IPS-18c (cell line): ENCODE measurements around the gene DYNLRB1.
"Not testable (repeated sequence)": the region's sequence is repeated elsewhere in the genome, so short reads cannot be mapped to it uniquely, and the experiment has no call there.

Experiments
- H3K4me3 ChIP-seq: 2 replicates; pipeline ENCODE4 v1.7.0; 2013; ENCODE audit warnings: low read depth, mild to moderate bottlenecking, low read length, moderate library complexity; ENCODE audit not compliant: insufficient read depth
- H3K9me3 ChIP-seq: one replicate; pipeline ENCODE4 v1.6.1; 2013; ENCODE audit warnings: mild to moderate bottlenecking, low read length, moderate library complexity; ENCODE audit not compliant: control insufficient read depth, insufficient read depth

DYNLRB1 gene

GRCh38 chr20:34506480-34506879 lies 9.7 kb upstream of the DYNLRB1 start:
- no peaks in the 10 kb centered on the region for H3K9me3 ChIP-seq

DNA sequence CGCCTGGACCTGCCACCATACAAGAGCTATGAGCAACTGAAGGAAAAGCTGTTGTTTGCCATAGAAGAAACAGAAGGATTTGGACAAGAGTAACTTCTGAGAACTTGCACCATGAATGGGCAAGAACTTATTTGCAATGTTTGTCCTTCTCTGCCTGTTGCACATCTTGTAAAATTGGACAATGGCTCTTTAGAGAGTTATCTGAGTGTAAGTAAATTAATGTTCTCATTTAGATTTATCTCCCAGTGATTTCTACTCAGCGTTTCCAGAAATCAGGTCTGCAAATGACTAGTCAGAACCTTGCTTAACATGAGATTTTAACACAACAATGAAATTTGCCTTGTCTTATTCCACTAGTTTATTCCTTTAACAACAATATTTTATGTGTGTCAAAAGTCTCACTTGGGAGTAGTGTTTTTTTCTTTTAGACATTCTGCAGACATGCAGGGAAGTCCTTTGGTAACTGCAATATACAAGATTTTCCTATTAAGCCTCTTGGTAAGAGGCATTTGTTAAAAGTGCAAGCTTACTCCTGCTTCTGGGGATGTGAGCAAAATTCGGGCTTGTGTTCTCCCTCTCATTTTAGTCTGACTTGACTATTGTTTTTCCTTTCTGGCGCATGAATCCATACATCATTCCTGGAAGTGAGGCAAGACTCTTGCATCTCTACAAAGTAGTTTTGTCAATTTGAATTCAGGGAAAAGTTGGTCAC lies 8.4 kb upstream of the DYNLRB1 start:
- H3K4me3 ChIP-seq = no peak overlapping the region
- H3K9me3 ChIP-seq = no peaks in the 10 kb centered on the region

More at GRCh38 chr20:34506480-34506879, 9.7 kb upstream of the DYNLRB1 start:
- H3K4me3 ChIP-seq = no peak overlapping the region

- no peak overlapping the region for H3K4me3 ChIP-seq
Measured at GRCh38 chr20:34510575-34510974, 5.6 kb upstream of the DYNLRB1 start.

DNA sequence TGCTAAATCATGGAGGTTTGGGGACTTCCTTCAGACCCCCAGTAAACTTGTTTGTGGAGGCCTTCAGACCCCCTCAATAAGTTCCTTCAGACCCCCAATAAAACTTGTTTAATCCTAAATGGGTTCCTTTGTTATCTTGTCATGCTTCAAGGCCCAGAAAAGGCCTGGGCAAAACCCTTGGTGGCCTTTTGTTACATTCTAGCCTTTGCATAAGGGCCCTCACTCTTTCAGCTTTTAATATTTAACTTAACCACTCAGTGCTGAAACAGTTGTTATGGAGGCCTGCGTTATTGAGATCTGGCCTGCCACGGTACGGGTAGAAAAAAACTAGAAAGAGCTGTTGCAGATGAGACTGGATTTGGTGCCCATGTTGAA lies 4.3 kb upstream of the DYNLRB1 start:
- no peak overlapping the region for H3K4me3 ChIP-seq

More at GRCh38 chr20:34510575-34510974, 5.6 kb upstream of the DYNLRB1 start:
- H3K9me3 ChIP-seq = no peaks in the 10 kb centered on the region

GRCh38 chr20:34512266-34512954 lies 3.8 kb upstream of the DYNLRB1 start:
- H3K4me3 ChIP-seq = no peak overlapping the region
- H3K9me3 ChIP-seq = no peaks in the 10 kb centered on the region

More for the DNA sequence above, 4.3 kb upstream of the DYNLRB1 start:
- no peaks in the 10 kb centered on the region for H3K9me3 ChIP-seq

GRCh38 chr20:34512955-34513419 lies 3.2 kb upstream of the DYNLRB1 start:
- no peak overlapping the region for H3K4me3 ChIP-seq
- H3K9me3 ChIP-seq = no peaks in the 10 kb centered on the region

GRCh38 chr20:34514034-34514433 lies 2.2 kb upstream of the DYNLRB1 start:
- H3K4me3 ChIP-seq, H3K9me3 ChIP-seq: not testable (repeated sequence)

- Histone ChIP-seq H3K4me3 (peak overlapping the region; percentile 82), H3K9me3 (no peaks in the 10 kb centered on the region)
Measured at GRCh38 chr20:34514897-34515483, 1.2 kb upstream of the DYNLRB1 start.

- Histone ChIP-seq H3K4me3 (peak overlapping the region; percentile 82), H3K9me3 (no peaks in the 10 kb centered on the region)
Measured at GRCh38 chr20:34515484-34516246, 557 bp upstream of the DYNLRB1 start.

DNA sequence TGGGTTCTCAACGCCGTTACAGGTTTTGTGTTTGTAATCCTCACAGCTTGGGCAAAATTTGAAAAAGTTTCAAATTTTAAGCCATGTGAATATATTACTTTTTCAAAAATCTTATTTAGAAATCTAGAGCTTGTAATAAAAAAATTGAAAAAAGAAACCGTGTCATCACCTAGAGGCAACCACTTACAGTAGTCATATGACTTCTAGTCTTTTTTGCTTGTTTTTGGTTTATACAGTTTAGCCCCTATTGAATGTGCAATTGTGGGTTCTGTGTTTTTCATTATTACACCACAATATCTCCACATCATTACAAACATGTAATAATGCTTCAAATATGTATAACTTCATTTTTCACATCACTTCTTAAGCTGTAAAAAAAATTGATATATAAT lies 888 bp downstream of the DYNLRB1 start:
- Histone ChIP-seq H3K9me3 (peaks cover 2% of the 10 kb centered on the region), H3K4me3 (peak overlapping the region; percentile 82)

GRCh38 chr20:34518863-34519262 lies 2.6 kb downstream of the DYNLRB1 start:
- not testable (repeated sequence) for H3K9me3 ChIP-seq, H3K4me3 ChIP-seq

DNA sequence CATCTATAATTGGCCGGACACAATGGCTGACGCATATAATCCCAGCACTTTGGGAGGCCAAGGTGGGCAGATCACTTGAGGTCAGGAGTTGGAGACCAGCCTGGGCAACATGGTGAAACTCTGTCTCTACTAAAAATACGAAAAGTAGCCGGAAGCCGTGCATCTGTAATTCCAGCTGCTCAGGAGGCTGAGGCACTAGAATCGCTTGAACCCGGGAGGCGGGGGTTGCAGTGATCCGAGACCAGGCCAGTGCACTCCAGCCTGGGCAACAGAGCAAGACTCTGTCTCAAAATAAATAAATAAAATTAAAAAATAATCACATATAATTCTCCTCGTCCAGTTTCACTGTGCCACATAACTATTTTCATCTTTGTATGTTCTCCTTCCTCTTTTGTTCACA lies 3.6 kb downstream of the DYNLRB1 start:
- H3K4me3 ChIP-seq, H3K9me3 ChIP-seq: not testable (repeated sequence)

DNA sequence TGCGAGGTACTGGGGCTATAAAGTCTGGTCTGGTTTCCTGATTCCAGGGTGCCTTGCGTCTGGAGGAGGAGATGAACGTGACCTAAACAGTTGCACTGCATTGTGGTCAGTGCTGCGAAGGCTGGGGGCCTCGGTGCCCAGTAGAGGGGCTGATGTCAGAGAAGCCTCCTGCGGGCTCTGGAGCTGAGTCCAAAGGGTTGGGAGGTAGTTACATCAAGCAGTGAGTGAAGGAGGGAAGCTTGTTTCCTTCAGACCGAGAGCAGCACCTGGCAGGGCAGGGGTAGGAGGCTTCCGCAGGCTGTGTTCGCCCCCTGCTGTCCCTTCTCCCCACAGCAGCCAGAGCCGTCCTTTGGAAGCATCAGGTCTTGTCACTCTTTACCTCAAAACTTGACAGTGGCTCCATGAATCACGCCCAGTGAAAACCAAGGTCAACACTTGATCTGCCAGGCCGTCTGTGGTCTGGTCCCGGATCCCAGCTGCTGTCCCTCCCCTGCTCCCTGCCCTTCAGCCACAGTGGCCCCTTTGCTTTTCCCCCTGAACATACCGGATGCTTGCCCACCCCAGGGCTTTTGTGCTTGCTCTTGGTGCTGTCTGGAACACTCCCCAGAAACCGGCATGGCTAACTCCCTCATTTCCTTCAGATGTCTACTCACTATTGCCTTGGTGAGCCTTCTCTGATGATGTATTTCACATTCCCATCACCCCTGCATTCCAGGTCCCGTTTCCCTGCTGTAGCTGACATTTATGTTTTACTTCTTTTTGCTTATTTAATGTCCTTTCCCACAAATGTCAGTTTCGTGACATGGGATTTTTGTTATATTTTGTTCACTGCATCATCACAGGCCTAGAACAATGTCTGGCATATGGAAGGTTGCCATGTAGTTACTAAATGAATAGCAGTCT lies 7.0 kb downstream of the DYNLRB1 start:
- Histone ChIP-seq H3K4me3 (no peak overlapping the region), H3K9me3 (peaks cover 4% of the 10 kb centered on the region)

DNA sequence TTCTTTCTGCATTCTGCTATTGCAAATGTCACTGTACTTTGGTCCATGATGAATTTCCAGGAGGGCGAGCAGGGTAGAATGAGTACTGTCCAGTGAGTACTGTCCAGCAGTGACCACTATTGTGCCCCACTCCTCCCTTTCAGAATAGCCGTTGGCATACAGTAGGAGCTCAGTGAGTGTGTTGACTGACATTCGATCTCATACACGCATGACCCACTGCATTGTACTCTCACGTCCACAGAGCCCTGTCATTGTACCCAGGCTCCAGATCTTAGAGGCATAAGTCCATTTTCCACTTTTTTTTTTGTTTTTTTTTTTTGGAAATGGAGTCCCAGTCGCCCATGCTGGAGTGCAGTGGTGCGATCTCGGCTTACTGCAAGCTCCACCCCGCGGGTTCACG lies 8.2 kb downstream of the DYNLRB1 start:
- H3K9me3 ChIP-seq = peaks cover 4% of the 10 kb centered on the region
- no peak overlapping the region for H3K4me3 ChIP-seq

GRCh38 chr20:34525342-34525708 lies 9.1 kb downstream of the DYNLRB1 start:
- peaks cover 4% of the 10 kb centered on the region for H3K9me3 ChIP-seq
- no peak overlapping the region for H3K4me3 ChIP-seq

GRCh38 chr20:34525709-34526416 lies 9.6 kb downstream of the DYNLRB1 start:
- H3K9me3 ChIP-seq = peaks cover 4% of the 10 kb centered on the region
- H3K4me3 ChIP-seq = no peak overlapping the region
